HG03378 (cell line): Measurements from ENCODE around the gene POLN.

Experiments used
- ATAC-seq: cut with Tn5 transposase; IDR thresholded peaks from one replicate; pipeline ENCODE4 v1.9.1; 2021; ENCODE audit warnings: mild to moderate bottlenecking, moderate library complexity; ENCODE audit not compliant: unreplicated experiment

The POLN gene

DNA sequence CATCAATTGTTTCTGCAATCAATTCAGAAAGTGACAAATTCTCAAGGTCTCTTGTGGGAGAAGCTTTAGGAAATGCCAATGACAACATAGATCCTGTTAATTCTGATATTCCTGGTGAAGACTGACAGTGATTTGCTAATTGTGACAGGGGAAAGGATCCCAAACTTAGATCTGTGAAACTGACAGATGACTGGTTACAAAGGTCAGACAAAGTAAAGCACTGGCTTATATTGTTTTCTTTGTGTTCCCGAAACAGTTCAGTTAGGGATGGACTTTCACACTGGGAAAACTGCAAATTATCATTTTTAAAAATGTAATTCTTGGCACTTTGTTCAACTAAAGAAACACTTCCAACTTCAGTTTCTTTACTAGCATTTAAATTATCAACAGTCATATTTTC is 152.7 kb downstream of the POLN start:
- ATAC-seq = no peak

DNA sequence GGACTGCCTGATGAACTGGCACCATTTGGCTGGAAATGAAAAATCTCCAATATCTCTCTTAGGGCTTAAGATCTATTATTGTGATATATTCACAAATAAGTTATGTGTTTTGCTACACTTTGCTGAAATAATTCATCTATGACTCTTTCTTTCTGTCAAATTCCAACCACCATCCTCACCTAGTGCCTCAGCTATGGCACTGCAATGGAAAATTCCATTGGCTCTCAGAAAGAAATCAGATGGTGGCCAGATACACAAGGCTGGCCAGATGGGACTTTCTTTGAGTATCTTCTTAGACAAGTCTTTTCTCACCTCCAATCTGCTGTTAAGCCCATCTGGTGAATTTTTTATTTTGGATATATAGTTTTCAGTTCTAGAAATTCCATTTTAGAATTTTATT is 154.8 kb downstream of the POLN start:
- ATAC-seq = no peak

DNA sequence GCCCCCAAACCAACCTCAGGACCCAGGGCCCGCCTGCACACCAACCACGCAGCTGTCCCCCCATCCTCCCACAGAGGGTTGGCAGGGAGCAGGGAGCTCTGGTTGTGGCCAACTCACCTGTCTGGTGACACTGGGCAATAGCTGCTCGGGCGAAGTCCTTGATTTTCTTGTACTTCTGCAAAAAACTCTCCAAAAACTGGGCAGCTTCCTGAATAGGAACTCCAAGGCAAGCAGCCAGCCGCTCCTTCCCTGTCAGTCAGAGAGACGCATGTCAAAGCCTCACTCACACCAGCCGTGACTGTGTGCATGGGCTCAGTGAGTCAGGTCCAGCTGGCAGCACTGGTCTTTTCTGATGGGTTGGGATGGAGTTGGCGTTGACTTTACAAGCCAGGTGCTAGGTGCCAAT is 156.4 kb downstream of the POLN start:
- no peak for ATAC-seq

DNA sequence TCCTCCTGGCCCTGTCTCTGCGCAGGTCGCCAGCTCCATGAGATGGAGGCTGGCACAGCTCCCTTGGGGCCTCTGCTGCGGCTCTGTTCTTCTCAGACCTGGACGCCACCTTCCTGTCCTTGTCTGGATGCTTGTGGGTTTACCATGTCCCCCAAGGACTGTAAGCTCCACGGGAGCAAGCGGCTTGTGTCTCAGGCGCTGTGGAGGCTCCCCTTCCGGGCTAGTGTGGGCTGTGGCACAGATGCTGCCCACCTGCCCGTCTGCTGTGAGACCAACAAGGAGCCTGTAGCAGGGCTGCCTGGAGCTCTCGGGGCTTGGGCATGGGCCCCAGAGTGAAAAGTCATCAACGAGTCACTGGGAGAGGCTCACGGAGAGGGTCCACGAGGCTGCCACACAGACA is 157.6 kb downstream of the POLN start:
- ATAC-seq = no peak

DNA sequence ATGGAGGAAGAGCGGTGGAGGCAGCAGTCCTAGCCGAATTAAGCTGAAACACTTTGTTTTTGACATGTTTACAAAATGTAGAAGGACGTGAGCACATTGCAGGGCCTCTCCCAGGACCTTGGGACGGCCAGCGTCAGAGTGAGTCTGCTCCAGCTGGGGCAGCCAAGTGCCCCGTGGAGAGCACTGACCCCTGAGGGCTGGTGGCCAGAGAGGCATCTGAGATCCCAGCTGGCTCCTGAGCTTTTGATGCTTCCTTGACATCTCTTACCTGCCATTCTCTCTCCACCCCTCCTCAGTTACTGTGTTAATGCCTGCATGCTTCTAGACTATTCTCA is 158.1 kb downstream of the POLN start:
- ATAC-seq = no peak

DNA sequence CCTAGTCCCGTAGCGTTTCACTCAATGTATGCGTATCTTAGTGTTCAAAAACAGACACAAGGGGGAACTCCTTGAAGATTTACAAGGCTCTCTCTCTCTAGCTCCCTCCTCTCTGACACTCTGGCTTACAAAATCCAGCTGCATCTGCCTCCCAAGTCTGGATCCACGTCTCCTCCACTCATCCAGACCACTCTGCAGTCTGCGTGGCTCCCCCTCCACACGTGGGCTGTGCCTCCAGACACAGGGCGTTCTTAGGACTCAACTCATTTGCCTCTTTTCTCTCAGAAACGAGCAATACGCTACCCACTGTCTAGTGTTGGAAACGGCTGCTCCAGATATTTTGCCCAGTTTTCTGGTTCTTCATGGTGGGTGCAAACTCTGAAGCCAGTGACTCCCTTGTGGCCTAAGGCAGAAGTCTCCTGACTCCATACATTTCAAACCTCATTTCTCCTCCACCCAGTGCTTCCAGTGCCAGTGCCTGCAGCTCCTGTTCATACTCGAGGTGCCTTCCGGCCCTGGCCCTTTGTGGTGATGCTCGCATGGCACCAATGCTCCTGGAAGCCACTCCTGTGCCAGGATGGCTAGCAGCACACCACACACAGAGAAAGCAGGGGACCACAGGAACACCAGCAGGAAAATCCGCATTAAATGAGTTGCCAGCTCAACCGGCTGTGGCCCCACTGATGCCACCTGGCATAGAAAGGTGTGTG is 158.7 kb downstream of the POLN start:
- ATAC-seq = no peak

DNA sequence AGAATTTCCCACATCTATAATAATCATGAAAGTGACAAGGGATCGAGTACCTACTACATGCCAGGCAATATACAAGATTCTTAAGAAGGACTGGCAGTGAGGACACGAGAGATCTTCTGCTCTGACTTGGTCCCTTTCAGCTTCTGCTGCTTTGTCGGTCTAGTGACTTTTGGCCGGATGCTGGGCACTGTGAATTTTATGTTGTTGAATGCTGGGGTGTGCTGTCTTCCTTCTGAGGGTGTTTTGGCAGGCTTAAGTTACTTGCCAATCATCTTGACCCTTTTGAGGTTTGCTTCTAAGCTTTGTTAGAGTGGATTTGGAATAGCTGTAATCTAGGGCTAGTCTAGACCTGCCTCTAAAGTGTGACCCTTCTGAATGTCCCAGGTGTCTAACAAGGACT is 159.3 kb downstream of the POLN start:
- no peak for ATAC-seq

DNA sequence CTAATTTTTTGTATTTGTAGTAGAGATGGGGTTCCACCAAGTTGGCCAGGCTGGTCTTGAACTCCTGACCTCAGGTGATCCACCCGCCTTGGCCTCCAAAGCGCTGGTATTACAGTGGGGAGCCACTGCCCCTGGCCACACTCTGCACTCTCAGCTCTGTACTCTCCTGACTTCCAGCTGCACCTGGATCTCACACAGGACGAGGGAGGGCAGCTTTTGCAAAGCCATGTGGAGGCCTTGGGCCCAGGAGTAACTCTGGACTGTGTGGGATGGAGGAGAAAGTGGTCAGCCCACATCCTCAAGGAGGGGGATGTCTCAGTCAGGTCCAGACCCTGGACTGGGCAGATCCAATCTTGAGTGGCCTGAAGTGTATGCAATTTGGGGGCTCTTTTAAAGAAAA is 159.8 kb downstream of the POLN start:
- no peak for ATAC-seq

DNA sequence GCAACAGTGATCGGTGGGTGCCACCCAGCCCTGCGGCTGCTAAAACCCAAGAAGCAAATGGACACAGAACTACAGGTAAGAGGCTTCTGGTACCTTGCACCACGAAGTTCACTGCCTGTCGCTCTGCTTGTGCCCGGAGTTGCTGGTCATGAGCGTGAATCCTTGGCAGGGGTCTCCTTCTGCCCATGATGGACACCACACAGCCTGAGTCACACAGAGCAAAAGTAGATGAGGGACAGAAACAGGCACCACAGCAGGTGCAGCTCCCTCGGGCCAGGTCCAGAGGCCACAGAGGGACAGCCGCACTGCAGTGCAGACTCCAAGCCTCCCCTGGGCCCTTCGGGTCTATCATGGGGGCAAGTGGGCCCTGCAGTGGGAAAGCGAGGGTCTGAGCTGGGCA is 160.4 kb downstream of the POLN start:
- ATAC-seq = no peak

DNA sequence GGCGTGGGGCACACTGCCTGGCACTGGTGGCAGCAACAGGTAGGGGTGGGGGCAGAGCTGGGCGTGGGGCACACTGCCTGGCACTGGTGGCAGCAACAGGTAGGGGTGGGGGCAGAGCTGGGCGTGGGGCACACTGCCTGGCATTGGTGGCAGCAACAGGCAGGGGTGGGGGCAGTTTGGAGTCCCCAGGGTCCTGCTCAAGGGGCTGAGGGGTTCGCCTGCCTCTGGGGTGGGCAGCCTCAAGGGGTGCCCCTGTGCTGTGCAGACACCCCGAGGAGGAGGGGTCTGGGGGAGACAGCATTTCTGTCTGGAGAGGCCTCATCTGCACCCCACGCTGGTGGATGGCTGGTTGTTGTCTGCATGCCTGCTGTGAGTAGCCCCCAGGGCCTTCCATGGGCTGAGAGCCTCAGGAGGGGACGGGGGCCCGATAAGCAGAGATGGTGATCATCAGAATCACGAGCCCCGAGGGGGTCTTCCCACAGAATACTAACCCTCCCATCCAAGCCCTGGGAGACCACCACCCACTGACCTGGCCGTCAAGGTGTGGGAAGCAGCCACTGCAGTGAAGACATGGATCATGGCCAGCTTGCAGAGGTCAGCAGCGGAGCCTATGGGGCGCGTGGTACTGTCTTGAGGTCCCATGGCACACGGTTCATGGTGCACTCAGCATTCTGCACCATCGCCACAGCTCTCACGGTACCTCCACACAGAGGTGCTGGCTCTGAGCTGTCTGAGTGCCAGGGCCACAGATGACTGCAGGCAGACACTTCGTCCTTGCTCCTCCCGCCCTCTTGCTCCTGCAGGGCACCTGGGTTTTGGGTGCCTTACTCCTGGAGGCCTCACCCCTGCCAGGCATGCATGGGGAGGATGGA is 161.3 kb downstream of the POLN start:
- no peak for ATAC-seq

DNA sequence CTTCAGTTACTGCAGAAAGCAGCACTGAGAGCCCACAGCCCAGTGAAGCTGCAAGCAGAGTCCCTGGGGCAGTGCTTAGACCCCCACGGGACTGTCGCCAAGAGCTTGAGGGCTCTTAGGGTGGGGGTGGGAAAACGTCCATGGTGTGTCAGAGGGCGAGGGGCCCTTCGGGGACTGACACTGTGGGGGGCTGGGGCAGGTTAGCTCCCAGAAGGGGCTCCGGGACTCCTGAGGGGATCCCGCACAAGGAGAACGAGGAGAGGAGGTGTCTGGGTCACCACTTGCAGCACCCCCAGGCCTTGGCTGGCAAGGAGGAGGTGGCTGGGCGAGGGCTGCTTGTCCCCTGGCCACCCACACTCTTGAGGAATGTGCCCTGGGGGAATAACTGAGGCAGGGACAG is 162.0 kb downstream of the POLN start:
- no peak for ATAC-seq

DNA sequence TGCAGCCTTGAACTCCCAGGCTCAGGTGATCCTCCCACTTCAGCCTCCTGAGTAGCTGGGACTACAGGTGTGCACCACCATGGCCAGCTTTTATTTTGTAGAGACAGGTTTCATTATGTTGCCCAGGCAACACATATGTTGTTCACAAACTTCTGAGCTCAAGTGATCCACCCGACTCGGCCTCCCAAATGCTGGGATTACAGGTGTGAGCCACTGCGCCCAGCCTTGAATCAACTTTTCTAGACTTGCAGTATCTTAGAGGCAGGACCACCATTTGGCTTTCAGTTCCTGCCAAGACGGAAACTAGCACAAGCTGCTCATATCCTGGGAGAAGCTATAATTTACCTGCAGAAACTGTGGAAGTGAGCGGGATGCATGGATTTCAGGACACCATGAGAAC is 162.9 kb downstream of the POLN start:
- no peak for ATAC-seq

DNA sequence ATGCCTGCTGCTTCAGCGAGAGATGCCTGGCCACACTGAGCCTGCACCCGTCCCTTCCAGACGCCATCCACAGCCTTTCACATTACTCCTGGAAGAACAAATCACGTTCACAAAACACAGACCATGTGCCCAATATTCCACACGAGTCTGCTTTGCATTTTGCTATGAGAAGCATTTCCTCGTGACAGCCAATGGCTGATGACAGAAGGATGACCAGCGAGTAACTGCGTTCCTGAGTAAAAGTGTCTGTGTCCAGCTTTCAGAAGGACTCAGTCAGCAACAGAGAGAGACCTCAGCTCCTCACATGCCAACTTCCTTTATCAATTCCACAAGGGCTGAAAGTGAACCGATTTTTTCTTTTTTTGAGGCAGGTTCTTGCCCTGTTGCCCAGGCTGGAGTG is 163.3 kb downstream of the POLN start:
- no peak for ATAC-seq

DNA sequence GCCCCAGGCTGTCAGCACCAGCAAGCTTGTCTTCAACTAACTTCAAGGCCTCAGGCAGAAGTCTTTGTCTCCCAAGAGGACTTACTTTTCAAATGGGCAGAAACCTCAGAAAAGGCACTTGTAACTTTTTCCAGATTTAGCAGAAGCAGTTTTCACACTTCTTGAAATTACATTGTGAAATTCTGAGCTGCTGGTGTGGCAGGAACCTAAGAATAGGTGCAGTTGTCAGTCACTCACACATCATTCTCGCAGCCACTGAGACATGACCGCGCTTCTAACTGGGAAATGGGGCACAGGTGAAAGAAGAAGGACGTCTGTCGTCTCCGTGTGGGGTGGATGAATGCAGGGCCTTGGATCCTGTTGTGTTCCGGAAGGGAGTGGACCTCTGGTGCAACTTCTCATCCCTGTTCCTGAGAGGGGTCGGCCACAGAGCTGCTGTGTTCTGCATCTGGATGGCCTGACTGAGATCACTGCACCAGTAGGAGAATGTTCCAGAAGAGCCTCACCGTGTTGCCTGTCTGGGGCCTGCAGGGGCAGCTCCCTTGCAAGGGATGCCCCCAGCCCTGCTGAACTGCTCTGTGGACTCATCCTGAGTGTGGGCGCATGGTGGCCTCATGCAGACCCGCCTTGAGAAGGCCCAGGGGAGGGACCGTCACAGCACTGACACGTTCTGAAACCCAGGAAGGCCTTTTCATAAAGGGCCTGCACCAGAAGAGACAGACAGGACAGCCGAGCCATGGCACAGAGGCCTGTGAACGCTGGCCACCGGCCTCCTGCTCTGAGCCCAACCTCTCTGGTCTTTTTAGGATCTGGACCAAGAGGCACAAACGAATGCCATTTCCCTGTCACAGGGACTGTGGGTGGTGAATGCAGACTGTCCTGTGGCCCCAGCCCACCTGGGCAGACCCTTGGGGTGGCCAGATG is 164.1 kb downstream of the POLN start:
- no peak for ATAC-seq

DNA sequence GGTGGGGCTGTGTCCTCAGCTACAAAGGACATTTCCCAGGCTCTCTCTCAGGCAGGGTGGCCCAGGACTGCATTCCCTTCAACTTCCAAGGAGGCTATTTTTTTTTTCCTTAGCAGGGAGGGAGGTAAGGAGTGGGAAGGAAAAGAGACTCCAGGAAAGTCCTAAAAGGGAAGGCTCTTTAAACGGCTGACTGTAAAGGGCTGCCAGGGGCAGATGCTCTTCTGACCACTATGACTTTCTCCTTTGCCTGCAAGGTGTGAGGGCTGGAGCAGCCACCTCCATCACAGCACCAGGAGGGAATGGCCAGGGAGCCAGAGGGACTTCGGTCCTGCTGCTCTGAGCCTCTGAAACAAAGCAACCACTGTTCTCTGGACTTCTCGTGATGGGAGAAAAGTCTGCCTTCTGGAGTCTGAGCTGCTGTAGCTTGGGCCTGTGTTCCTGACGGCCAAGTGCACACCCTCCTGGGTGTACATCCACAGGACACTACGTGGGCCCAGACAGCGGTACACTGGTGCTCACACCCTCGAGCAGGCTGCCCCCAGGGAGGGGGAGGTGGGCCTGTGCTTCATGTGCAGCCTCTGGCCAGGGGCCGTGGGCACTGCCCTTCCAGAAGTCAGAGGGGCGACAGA is 164.9 kb downstream of the POLN start:
- ATAC-seq = no peak

DNA sequence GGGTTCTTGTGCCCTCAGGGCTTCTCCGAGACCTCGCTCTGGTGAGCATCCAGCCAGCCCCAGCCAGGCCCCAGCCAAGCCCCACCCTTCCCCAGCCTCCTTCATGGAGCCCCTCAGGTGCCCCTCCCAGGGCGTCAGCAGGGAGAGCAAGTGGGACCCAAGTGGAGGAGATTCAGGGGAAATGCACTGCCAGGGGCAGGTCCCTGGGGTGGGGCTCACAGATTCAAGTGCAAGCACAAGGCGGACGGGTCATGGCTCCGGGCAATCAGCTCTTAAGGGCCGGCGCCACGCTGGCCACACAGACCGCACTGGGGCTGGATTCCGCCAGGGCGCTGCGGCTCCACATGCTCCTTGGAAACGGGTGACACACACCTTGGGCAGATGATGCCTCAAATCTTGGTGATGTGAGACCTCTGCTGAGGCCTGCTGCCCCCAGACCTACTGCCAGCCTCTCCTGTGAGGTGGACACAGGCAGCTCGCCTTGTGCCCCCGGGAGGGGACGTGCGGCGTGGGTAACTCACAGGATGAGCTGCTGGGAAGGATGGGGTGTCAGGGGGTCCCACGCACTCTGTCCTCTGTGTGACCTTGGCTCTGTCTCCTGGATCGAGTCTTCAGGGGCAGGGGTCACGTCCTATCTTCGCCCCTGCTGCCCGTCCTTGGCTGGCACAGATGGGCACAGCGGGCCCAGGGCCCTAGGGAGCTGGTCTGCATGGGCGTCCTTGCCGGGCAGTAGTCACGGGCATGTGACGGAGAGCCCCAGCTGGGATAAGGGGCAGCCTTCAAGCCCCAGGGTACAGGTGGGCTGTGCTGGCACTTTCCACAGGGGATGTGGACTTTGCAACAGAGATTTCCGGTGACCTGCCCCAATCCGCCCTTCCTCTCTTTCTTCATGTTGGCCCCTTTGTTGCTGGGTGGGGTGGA is 165.7 kb downstream of the POLN start:
- ATAC-seq = no peak

DNA sequence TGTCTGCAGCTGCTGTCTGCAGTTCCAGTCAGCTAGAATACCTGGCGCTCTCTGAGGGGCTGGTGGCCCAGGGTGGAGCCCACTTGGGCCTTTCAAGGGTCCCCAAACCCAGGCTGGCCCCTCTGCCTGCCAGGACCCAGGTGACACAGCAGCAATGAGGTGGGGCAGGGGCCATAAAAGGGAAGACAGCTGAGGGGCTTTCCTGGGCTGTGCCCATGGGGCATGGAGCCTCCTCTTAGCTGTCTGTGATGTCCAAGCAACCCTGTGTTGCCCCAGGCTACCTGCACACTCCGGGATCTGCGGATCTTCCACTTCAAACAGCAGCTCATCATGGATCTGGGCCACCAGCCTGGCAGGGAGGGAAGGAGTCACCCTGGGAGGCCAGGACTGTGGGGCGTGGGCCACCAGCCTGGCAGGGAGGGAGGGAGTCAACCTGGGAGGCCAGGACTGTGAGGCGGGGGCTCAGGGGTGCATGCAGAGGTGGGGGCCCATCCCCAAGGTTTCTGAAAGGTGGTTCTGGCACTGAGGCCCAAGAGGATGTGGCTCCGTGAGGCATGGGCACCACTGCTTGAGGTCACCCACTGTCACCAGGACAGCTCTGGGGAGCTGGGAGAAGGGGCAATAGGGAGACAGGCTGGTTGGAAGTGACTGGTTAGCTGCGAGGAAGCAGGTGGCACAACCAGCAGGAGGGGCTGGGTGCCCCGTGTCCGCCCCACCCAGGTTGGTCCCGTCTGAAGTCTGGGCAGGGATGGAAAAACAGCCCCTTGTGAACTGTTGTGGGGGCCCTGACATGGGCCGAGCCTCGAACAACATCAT is 166.5 kb downstream of the POLN start:
- no peak for ATAC-seq

DNA sequence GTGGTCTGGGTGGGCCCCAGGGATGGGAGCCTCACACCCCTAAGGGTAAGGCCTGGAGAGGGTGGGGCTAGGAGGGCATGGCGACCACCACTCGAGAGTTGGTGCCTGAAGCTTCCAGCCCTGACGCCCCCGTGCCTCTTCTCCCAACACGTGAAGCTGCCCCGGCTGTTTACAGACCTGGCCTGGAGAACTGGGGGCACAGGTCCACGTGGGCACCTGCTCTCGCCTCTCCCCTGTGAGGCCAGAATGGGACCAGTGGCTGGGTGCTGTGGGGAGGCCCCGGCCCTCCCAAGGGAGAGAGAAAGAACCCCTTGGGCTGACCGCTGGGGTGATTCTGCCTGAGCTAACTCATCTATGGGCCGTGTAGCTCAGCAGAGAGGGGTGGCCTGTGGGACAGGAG is 167.3 kb downstream of the POLN start:
- ATAC-seq = no peak

DNA sequence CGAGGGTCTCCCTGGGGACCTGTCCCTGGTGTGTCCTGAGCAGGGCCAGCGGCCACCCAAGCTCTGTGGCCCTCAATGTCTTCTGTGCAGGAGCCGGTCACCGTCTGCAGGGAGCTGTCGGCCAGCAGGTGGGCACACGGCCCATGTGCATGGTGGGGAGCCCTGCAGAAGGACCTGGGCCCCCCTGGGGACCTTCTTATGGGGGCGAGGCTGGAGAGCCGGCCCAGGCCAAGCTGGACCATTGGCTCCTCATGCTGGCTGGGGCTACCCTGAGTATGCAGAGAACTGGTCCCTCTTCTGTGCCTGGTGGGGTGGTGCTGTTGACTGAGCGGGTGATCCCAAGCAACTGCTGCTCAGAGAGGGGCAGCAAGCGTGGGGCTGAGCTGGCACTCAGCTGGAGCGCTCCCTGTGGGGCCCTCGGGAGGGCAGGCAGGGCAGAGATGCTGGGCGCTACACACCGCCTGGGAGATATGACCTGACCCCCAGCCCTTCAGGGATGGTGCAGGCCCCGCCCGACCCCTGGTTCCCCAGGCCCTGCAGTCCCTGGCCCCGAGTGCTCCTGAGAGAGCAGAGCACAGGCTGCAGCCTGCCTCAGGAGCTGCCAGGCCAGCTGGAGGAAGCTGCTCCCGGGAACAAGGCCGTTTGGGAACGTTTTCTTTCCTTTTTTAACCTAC is 168.0 kb downstream of the POLN start:
- no peak for ATAC-seq
